Measurements from ENCODE around the gene USP5. TPM values are rescaled to one million over a fixed set of nuclear protein-coding genes. Genes with fewer than 3 reads are reported as not detected.

The USP5 gene
- total and polyA plus RNA-seq, 7 donors = 25.4 to 51.5 (median 41.1) TPM

GRCh38 chr12:6813363-6813762 is 38.6 kb upstream of the USP5 start:
- 23 to 56% methylated on average over 4 of the region's 4 CpGs for WGBS, 2 donors

GRCh38 chr12:6816598-6816997 is 35.4 kb upstream of the USP5 start:
- intact Hi-C loops (cut with DNase I) = no loop called here
- H3K4me3 ChIP-seq = no peak overlapping the region
- H3K36me3 ChIP-seq = no peaks in the 10 kb centered on the region
- H3K27ac ChIP-seq = no peak overlapping the region
- DNase-seq = no peak
- TF ChIP-seq POLR2A (IDR thresholded peaks at IDR 0.05) = no peak
- TF ChIP-seq, protein P1, sequence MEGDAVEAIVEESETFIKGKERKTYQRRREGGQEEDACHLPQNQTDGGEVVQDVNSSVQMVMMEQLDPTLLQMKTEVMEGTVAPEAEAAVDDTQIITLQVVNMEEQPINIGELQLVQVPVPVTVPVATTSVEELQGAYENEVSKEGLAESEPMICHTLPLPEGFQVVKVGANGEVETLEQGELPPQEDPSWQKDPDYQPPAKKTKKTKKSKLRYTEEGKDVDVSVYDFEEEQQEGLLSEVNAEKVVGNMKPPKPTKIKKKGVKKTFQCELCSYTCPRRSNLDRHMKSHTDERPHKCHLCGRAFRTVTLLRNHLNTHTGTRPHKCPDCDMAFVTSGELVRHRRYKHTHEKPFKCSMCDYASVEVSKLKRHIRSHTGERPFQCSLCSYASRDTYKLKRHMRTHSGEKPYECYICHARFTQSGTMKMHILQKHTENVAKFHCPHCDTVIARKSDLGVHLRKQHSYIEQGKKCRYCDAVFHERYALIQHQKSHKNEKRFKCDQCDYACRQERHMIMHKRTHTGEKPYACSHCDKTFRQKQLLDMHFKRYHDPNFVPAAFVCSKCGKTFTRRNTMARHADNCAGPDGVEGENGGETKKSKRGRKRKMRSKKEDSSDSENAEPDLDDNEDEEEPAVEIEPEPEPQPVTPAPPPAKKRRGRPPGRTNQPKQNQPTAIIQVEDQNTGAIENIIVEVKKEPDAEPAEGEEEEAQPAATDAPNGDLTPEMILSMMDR (IDR thresholded peaks at IDR 0.05) = no peak
- TF ChIP-seq POLR2AphosphoS5 (IDR thresholded peaks at IDR 0.05) = no peak
- no peaks in the 10 kb centered on the region for H3K9me3 ChIP-seq
- peaks cover 0 to 6% (median 6%) of the 10 kb centered on the region in 4 donors for H3K4me1 ChIP-seq
- 55 to 70% methylated on average over 3 of the region's 3 CpGs for WGBS, 2 donors
- no peaks in the 10 kb centered on the region for H3K27me3 ChIP-seq

More at GRCh38 chr12:6813363-6813762, 38.6 kb upstream of the USP5 start:
- H3K27me3 ChIP-seq = no peaks in the 10 kb centered on the region
- no peaks in the 10 kb centered on the region for H3K36me3 ChIP-seq
- no peaks in the 10 kb centered on the region for H3K4me1 ChIP-seq
- no peaks in the 10 kb centered on the region for H3K9me3 ChIP-seq
- intact Hi-C loops (cut with DNase I) = no loop called here
- H3K27ac ChIP-seq = no peak overlapping the region
- no peak for DNase-seq
- H3K4me3 ChIP-seq = no peak overlapping the region
- TF ChIP-seq, protein P1 (IDR thresholded peaks at IDR 0.05) = no peak
- TF ChIP-seq POLR2A (IDR thresholded peaks at IDR 0.05) = no peak
- TF ChIP-seq POLR2AphosphoS5 (IDR thresholded peaks at IDR 0.05) = no peak
- TF ChIP-seq EP300 (IDR thresholded peaks at IDR 0.05) = no peak

DNA sequence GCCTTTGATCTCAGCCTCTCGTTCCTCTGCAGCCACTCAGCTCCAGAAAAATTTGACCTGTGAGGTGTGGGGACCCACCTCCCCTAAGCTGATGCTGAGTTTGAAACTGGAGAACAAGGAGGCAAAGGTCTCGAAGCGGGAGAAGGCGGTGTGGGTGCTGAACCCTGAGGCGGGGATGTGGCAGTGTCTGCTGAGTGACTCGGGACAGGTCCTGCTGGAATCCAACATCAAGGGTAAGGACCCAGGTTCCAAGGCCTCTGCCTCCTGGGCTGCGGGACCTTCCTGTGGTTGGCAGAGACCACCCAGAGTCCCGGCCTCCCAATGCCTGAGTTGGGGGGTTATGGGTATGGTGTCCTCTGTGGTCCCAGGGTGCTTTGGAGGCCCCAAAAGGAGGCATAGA is 34.9 kb upstream of the USP5 start:
- Histone ChIP-seq H3K36me3 (no peaks in the 10 kb centered on the region), H3K9me3 (no peaks in the 10 kb centered on the region), H3K4me3 (no peak overlapping the region), H3K4me1 (peaks cover 0 to 10% (median 10%) of the 10 kb centered on the region in 4 donors), H3K27me3 (no peaks in the 10 kb centered on the region), H3K27ac (no peak overlapping the region)
- intact Hi-C loops (cut with DNase I) = no loop called here
- TF ChIP-seq, protein P1 (IDR thresholded peaks at IDR 0.05) = no peak
- no peak for TF ChIP-seq POLR2AphosphoS5 (IDR thresholded peaks at IDR 0.05)
- no peak for TF ChIP-seq EP300 (IDR thresholded peaks at IDR 0.05)
- TF ChIP-seq POLR2A (IDR thresholded peaks at IDR 0.05) = no peak
- 85 to 92% methylated on average over 8 of the region's 8 CpGs for WGBS, 2 donors
- no peak for DNase-seq

DNA sequence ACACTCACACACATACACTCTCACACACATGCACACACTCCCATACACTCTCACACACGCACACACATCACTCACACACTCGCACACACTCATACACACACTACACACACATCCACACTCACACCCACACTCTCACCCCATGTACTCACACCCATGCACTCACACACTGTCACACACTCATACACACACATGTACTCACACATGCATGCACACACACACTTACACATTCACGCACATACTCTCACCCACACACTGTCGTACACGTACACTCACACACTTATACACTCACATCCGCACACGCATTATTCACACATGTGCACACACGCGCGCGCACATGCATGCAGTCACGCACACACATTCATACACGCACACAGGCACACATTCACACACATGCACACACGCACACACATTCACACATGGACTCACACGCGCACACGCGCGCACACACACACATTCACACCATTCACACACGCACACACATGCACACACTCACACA is 34.2 kb upstream of the USP5 start:
- no peak for DNase-seq
- Histone ChIP-seq H3K27ac (no peak overlapping the region), H3K9me3 (no peaks in the 10 kb centered on the region), H3K36me3 (no peaks in the 10 kb centered on the region), H3K4me3 (no peak overlapping the region), H3K27me3 (no peaks in the 10 kb centered on the region), H3K4me1 (peaks cover 0 to 16% (median 15%) of the 10 kb centered on the region in 4 donors)
- intact Hi-C loops (cut with DNase I) = no loop called here
- WGBS, 2 donors = 85 to 92% methylated on average over 20 of the region's 20 CpGs
- TF ChIP-seq EP300 (IDR thresholded peaks at IDR 0.05) (no peak), POLR2A (IDR thresholded peaks at IDR 0.05) (no peak), POLR2AphosphoS5 (IDR thresholded peaks at IDR 0.05) (no peak)
- TF ChIP-seq, protein P1 (IDR thresholded peaks at IDR 0.05) = no peak

DNA sequence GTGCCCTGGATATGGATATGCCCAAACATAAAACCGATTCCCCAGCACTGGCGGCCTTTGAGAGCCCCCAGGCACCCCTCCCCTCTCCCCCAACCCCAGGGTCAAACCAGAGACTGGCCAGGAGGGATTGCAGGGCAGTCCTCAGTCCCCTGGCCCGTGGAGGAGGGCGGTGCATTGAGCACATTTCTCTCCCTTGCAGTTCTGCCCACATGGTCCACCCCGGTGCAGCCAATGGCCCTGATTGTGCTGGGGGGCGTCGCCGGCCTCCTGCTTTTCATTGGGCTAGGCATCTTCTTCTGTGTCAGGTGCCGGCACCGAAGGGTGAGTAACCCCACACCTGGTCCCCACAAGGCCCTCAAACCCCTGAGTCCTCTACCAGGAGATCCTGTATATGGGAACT is 33.7 kb upstream of the USP5 start:
- 83 to 87% methylated on average over 10 of the region's 10 CpGs for WGBS, 2 donors
- H3K4me3 ChIP-seq = no peak overlapping the region
- no peak for DNase-seq
- TF ChIP-seq, protein P1 (IDR thresholded peaks at IDR 0.05) = no peak
- TF ChIP-seq EP300 (IDR thresholded peaks at IDR 0.05) (no peak), POLR2A (IDR thresholded peaks at IDR 0.05) (no peak), POLR2AphosphoS5 (IDR thresholded peaks at IDR 0.05) (no peak)
- no peak overlapping the region for H3K27ac ChIP-seq
- H3K4me1 ChIP-seq = peaks cover 0 to 18% (median 15%) of the 10 kb centered on the region in 4 donors
- no peaks in the 10 kb centered on the region for H3K36me3 ChIP-seq
- H3K9me3 ChIP-seq = no peaks in the 10 kb centered on the region
- intact Hi-C loops (cut with DNase I) = no loop called here
- no peaks in the 10 kb centered on the region for H3K27me3 ChIP-seq
